Femur (tissue), 1 donor: ENCODE results near the gene RAPGEF2.
"Not testable (repeated sequence)": the region's sequence is repeated elsewhere in the genome, so short reads cannot be mapped to it uniquely, and the experiment has no call there.

Experiments used
- DNase-seq: peaks from one replicate; pipeline ENCODE4 v3.0.0-alpha.2; 2017

Gene RAPGEF2

GRCh38 chr4:159379064-159379463 is 276.2 kb downstream of the RAPGEF2 start:
- not testable (repeated sequence) for DNase-seq

- DNase-seq: no peak
These were observed 277.0 kb downstream of the RAPGEF2 start for GRCh38 chr4:159379836-159380235.

- DNase-seq: no peak
These were observed 280.1 kb downstream of the RAPGEF2 start for GRCh38 chr4:159382856-159383561.

GRCh38 chr4:159383562-159383931 is 280.7 kb downstream of the RAPGEF2 start:
- no peak for DNase-seq

- DNase-seq: no peak
These were observed 281.1 kb downstream of the RAPGEF2 start for GRCh38 chr4:159384017-159384416.

- DNase-seq: no peak
These were observed 281.8 kb downstream of the RAPGEF2 start for GRCh38 chr4:159384632-159385031.

- no peak for DNase-seq
These were observed 283.7 kb downstream of the RAPGEF2 start for GRCh38 chr4:159386620-159387019.

- DNase-seq: no peak
These were observed 286.9 kb downstream of the RAPGEF2 start for GRCh38 chr4:159389756-159390155.

- DNase-seq: no peak
These were observed 287.8 kb downstream of the RAPGEF2 start for GRCh38 chr4:159390648-159391047.

- DNase-seq: no peak
These were observed 292.8 kb downstream of the RAPGEF2 start for GRCh38 chr4:159395693-159396092.

GRCh38 chr4:159396151-159396550 is 293.3 kb downstream of the RAPGEF2 start:
- no peak for DNase-seq

GRCh38 chr4:159398236-159398638 is 295.4 kb downstream of the RAPGEF2 start:
- no peak for DNase-seq

GRCh38 chr4:159400558-159401225 is 297.8 kb downstream of the RAPGEF2 start:
- peak; percentile 57 for DNase-seq

- peak; percentile 28 for DNase-seq
These were observed 298.4 kb downstream of the RAPGEF2 start for GRCh38 chr4:159401226-159401712.

GRCh38 chr4:159401791-159402380 is 299.0 kb downstream of the RAPGEF2 start:
- no peak for DNase-seq
